GM19372 (cell line): ENCODE results near the gene AUTS2.

Source experiments
- ATAC-seq: cut with Tn5 transposase; IDR thresholded peaks from one replicate; pipeline ENCODE4 v1.9.1; 2021; ENCODE audit warnings: mild to moderate bottlenecking, low read depth, moderate library complexity; ENCODE audit not compliant: unreplicated experiment

Gene AUTS2

GRCh38 chr7:70313271-70313670, 715.0 kb downstream of the AUTS2 start:
- no peak for ATAC-seq

GRCh38 chr7:70313687-70314086, 715.4 kb downstream of the AUTS2 start:
- no peak for ATAC-seq

DNA sequence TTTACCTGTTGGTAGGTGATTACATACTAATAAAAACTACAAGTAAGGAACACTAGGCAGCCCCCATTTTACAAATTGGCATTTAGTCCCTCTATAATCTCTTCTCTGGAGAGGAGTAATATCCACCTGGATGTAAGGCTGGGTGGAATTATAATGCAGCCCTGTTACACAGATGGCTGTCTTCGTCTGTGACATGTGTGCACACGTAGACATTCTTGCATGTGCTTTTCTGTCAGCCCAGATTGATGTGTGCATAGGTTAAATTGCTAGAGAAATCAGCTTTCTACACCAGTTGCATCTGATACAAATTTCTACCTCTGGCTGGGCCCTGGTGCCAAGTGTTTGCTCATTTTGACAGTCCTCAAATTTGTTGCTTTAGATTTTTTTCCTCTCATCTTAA, 715.9 kb downstream of the AUTS2 start:
- ATAC-seq: no peak

GRCh38 chr7:70316745-70317144, 718.5 kb downstream of the AUTS2 start:
- no peak for ATAC-seq

GRCh38 chr7:70317356-70317755, 719.1 kb downstream of the AUTS2 start:
- no peak for ATAC-seq

- ATAC-seq: no peak
Measured at GRCh38 chr7:70318511-70318910, 720.2 kb downstream of the AUTS2 start.

DNA sequence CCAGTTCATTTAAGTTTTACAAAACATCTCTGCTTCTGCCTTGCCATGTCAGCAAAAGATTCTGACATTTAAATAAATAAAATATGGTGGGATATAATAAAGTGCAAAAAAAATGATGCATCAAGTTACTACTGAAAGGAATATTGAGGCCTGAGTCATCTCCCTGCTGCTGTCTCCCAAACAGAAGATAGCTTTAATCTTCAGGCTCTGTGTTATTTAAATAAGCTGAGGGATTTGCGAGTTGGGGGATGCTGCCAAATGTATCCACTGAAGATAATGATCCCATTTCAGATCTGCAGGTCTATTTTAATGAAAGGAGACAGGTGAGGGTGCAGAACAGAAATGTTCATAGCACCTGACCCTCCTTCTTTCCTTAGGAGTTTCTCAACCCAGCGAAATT, 720.8 kb downstream of the AUTS2 start:
- ATAC-seq: no peak

GRCh38 chr7:70321016-70321590, 722.8 kb downstream of the AUTS2 start:
- no peak for ATAC-seq

DNA sequence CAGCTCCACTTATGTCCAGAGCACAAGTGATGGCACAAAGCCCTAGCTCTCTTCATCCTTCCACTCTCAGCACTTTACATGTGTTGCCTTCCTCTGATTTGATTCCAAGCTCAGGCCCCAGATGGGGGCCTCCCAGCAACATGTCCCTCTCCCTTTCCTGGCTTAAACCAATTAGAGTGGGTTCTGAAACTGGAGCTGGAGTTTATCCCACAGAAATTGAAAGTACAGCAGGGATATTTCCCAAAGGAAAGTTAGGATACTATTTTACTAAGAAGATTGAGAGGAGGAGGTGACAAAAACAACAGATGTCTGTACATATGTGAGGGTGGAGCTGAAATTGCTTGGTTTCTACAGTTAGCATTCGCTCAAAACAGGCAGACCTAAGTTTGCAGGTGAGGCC, 724.6 kb downstream of the AUTS2 start:
- ATAC-seq: no peak

- ATAC-seq: no peak
Measured at GRCh38 chr7:70325509-70326101, 727.3 kb downstream of the AUTS2 start.

DNA sequence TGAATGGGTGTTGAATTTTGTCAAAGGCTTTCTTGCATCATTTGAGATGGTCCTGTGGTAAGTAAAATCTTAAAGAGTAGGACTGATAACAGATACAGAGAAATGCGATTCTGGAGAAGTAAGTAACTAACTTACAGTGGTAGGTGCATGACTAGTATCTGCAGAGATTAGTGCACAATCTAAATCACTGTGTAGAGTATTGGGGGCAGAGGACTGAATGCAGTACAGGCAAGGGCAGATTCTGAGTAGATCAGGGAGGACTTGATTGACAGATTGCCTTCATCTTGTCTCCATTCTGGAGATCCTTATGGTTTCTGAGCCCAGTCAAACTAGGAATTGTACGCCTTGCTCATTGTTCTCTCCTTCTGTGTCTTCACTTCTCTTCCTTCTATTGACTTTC, 736.0 kb downstream of the AUTS2 start:
- no peak for ATAC-seq

DNA sequence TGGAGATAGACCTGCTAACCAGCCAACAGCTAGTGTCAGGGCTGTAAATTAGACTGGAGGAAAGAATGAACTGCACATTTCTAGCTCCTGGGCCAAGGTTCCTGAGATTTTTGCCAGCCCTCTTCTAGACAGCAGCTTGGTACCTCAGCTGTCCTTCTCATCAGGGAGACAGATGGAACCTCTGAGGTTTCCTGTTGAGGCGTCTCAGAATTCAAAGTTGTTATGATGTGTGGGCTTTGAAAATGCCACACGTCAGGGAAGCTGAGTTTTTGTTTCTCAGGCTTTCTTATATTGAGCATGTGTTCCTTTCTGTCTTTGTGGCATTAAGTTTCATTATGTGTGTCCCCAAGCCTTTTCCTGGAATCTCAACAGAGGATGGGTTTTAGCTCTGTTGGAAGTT, 736.6 kb downstream of the AUTS2 start:
- ATAC-seq: no peak

- ATAC-seq: no peak
Measured at GRCh38 chr7:70336536-70336935, 738.3 kb downstream of the AUTS2 start.

GRCh38 chr7:70338015-70338414, 739.7 kb downstream of the AUTS2 start:
- ATAC-seq: no peak

GRCh38 chr7:70340236-70340635, 742.0 kb downstream of the AUTS2 start:
- ATAC-seq: no peak

- ATAC-seq: no peak
Measured at GRCh38 chr7:70341446-70341845, 743.2 kb downstream of the AUTS2 start.

GRCh38 chr7:70343519-70343918, 745.2 kb downstream of the AUTS2 start:
- no peak for ATAC-seq

DNA sequence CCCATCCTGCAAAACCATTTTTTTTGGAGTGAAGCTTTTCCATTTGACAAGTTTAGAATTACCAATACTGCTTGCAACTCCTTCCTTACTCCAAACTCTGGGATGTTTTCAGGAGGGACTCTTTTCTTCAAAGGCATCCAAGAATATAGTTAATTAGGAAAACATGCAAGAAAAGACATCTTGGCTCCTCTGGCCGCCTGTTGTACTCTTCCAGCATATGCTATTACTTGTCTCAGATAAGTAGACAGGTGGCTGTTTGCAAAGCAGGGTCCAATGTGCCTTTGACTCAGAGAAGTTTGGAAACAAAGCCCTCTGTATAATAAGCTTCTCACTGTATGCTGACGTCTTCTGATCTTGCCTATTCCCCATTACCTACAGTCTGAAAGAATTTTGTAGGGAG, 746.5 kb downstream of the AUTS2 start:
- ATAC-seq: no peak

DNA sequence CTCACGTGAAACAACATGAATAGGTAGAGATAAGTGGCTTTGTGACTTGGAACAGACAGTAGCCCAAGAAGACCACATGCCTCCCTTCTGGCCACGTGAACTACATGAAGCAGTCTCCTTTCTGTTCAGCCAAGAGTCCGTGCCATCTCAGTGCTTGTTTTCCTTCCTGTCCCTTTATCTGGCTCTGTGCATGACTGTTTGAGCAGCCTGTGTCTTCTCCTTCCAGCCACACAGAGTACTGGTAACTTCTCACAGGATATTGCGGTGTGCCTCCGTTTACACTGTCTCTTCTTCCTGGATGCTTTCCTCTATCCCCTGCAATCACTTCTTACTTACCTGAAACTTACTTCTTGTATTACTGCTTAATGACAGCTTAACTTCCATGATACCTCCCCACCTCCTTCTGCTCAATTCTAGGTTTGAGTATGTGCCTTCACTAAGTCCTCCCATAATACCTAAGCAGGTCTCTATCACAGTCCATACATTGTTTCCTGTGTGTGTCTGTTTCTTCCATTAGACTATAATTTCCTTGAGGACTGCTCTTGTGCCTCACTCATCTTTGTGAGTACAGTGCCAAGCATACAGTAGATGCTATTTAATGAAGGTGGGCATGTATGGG, 748.7 kb downstream of the AUTS2 start:
- no peak for ATAC-seq

DNA sequence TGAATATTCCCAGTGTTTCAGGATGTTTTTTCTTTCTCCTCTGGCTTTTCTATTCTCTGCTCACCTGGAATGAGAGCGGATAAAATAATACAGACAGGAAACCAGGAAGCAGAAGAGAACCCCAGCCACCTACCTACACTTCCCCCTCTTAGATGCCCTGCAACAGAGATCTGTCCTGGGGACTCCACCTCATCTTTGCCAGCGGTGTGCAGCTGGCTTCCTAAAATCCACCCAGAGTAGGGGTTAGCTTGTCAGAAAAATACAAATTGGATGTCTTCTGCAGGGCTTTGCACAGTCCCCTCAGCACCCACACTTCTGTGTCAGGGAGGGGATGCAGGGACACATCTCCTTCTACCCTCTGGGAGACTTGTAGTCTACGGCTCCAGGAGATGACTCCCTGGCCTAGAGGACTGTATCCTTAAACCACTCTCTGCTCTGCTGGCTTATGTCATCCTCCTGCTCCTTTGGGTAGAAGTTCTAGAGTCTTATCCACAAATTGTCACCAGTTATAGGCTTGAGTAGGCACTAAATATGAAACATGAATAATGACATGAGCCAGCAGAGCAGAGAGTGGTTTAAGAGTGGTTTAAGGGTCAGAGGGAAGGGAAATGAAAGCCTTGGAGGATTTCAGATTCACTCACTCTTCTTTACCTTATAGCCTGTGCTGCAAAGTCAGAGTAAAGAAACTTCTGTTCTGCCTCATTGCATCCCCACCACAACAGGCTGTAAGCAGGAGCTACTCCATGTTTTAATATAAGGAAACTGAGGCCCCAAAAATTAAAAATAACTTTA, 749.4 kb downstream of the AUTS2 start:
- no peak for ATAC-seq

DNA sequence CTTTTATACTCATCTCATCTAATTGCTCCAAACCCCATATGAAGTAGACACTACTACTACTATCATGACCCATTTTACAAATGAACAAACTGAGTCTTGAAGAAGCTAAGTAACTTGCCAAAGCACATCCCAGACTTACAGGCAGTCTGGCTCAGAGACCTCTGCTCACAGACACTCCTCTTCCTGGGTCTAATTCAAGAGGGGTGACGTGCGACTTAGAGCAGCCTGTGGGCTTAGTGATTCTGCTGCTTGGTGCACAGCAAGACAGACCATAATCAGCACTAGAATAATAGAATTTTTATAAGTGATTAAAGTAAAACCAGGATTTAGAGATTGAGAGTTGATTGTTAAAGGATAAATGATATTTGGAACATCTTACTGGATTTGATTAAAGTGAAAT, 750.8 kb downstream of the AUTS2 start:
- ATAC-seq: no peak

DNA sequence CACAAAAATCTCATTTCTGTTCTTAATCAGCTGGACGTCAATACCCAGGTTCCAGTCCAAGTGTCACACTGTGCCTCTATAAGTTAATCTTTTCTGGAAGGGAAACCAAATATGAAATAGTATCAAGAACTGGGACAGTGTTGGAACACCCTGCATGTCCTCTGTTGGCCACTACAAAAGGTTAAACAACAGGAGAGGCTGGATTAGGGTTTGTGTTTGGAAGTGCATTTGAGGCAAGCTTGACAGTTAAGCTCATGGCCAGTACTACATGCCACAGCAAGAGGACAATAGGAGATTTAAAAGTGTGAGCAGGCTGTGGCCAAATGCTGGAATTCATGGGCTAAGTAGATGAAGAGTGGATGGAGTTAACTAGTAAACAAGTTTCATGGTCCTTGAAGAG, 751.5 kb downstream of the AUTS2 start:
- no peak for ATAC-seq
